Measurements from ENCODE around the gene ABI2. TPM values are rescaled to one million over a fixed set of nuclear protein-coding genes. Genes with fewer than 3 reads are reported as not detected.

Gene ABI2
- total RNA-seq, 1 donor from 2014 or later = 31.7 TPM

DNA sequence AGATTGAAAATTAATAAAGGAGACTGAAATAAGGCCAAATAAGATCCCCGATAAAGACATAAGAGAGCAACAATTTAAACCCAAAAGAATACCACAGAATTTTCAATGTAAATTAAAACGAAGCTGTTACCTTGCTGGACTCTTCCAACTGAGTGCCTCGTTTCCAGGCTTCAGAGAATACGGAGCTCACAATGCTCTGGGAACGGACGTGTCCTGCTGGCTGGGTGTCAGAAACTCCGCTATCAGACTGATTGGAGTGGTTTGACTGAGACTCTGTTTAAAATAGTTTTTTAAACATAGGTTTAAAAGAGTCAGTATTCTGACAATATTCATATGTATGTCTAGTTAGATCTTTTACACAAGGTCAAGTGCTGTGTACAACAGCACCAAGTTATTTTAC lies 116.5 kb downstream of the ABI2 start:
- TF ChIP-seq, protein P1, sequence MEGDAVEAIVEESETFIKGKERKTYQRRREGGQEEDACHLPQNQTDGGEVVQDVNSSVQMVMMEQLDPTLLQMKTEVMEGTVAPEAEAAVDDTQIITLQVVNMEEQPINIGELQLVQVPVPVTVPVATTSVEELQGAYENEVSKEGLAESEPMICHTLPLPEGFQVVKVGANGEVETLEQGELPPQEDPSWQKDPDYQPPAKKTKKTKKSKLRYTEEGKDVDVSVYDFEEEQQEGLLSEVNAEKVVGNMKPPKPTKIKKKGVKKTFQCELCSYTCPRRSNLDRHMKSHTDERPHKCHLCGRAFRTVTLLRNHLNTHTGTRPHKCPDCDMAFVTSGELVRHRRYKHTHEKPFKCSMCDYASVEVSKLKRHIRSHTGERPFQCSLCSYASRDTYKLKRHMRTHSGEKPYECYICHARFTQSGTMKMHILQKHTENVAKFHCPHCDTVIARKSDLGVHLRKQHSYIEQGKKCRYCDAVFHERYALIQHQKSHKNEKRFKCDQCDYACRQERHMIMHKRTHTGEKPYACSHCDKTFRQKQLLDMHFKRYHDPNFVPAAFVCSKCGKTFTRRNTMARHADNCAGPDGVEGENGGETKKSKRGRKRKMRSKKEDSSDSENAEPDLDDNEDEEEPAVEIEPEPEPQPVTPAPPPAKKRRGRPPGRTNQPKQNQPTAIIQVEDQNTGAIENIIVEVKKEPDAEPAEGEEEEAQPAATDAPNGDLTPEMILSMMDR (IDR thresholded peaks at IDR 0.05) = no peak
- Histone ChIP-seq H3K4me3 (no peak overlapping the region), H3K9me3 (no peaks in the 10 kb centered on the region), H3K4me1 (no peaks in the 10 kb centered on the region), H3K36me3 (peaks cover 0 to 66% of the 10 kb centered on the region in 2 donors), H3K27me3 (no peaks in the 10 kb centered on the region), H3K27ac (no peak overlapping the region)
- intact Hi-C loops (cut with DNase I) = no loop called here
- DNase-seq (ENCODE audit: extremely low spot score in 2 of 2) = no peak

GRCh38 chr2:203446071-203446481 lies 117.9 kb downstream of the ABI2 start:
- peaks cover 0 to 68% of the 10 kb centered on the region in 2 donors for H3K36me3 ChIP-seq
- no peak for TF ChIP-seq POLR2AphosphoS5 (IDR thresholded peaks at IDR 0.05; ENCODE audit: insufficient read depth in 1 of 2, low read depth in 1 of 2)
- TF ChIP-seq, protein P1 (IDR thresholded peaks at IDR 0.05) = no peak
- no peak for TF ChIP-seq POLR2A (IDR thresholded peaks at IDR 0.05)
- intact Hi-C loops (cut with DNase I) = no loop called here
- H3K4me1 ChIP-seq = no peaks in the 10 kb centered on the region
- DNase-seq (ENCODE audit: extremely low spot score in 2 of 2) = no peak
- no peaks in the 10 kb centered on the region for H3K27me3 ChIP-seq
- no peak overlapping the region for H3K27ac ChIP-seq
- no peaks in the 10 kb centered on the region for H3K9me3 ChIP-seq
- H3K4me3 ChIP-seq = no peak overlapping the region

DNA sequence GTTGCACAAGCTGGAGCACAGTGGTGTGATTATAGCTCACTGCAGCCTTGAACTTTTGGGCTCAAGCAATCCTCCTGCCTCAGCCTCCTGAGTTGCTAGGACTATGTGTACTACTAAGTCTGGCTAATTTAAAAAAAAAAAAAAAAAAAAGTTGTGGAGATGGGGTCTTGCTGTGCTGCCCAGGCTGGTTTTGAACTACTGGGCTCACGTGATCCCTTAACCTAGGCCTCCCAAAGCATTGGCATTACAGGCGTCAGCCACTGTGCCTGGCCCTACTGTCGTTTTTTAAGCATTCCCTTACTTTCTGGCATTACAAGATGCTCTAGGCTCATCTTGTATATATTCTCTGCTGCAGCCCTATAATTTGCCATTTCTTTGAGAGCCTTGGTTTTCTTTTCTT lies 118.6 kb downstream of the ABI2 start:
- Histone ChIP-seq H3K4me3 (no peak overlapping the region), H3K36me3 (peaks cover 0 to 68% of the 10 kb centered on the region in 2 donors), H3K9me3 (no peaks in the 10 kb centered on the region), H3K27me3 (no peaks in the 10 kb centered on the region), H3K4me1 (no peaks in the 10 kb centered on the region), H3K27ac (no peak overlapping the region)
- intact Hi-C loops (cut with DNase I) = no loop called here
- no peak for DNase-seq (ENCODE audit: extremely low spot score in 2 of 2)
- TF ChIP-seq, protein P1 (IDR thresholded peaks at IDR 0.05) = no peak
- no peak for TF ChIP-seq POLR2AphosphoS5 (IDR thresholded peaks at IDR 0.05; ENCODE audit: insufficient read depth in 1 of 2, low read depth in 1 of 2)
- no peak for TF ChIP-seq POLR2A (IDR thresholded peaks at IDR 0.05)

DNA sequence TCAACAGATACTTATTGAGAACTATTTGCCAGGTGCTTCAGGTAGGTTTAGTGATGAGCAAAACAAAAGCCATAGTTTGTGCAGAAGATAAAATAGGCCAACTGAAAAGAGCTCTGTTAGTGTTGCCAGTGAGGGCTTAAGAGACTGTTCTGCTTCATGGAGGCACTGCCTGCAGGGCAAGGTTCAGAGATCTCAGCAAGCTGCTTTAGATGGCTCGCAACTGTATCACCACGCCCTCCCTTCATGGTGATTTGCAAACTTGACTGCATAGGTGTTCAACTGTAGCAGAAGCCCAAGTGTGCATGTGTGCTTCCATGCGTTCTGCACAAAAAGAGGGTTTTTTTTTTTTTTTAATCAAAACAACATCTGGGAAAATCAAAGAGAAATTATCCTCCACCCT lies 122.4 kb downstream of the ABI2 start:
- no peaks in the 10 kb centered on the region for H3K27me3 ChIP-seq
- no peak overlapping the region for H3K4me3 ChIP-seq
- no peaks in the 10 kb centered on the region for H3K9me3 ChIP-seq
- intact Hi-C loops (cut with DNase I) = no loop called here
- TF ChIP-seq, protein P1 (IDR thresholded peaks at IDR 0.05) = no peak
- TF ChIP-seq POLR2A (IDR thresholded peaks at IDR 0.05) = no peak
- no peak overlapping the region for H3K27ac ChIP-seq
- peaks cover 0 to 42% of the 10 kb centered on the region in 2 donors for H3K36me3 ChIP-seq
- no peaks in the 10 kb centered on the region for H3K4me1 ChIP-seq
- no peak for DNase-seq (ENCODE audit: extremely low spot score in 2 of 2)

- H3K9me3 ChIP-seq = no peaks in the 10 kb centered on the region
- intact Hi-C loops (cut with DNase I) = no loop called here
- no peaks in the 10 kb centered on the region for H3K4me1 ChIP-seq
- H3K27me3 ChIP-seq = no peaks in the 10 kb centered on the region
- no peak overlapping the region for H3K27ac ChIP-seq
- H3K4me3 ChIP-seq = no peak overlapping the region
- peaks cover 0 to 40% of the 10 kb centered on the region in 2 donors for H3K36me3 ChIP-seq
- DNase-seq (ENCODE audit: extremely low spot score in 2 of 2) = no peak
- TF ChIP-seq, protein P1 (IDR thresholded peaks at IDR 0.05) = no peak
- TF ChIP-seq POLR2A (IDR thresholded peaks at IDR 0.05) (no peak), POLR2AphosphoS5 (IDR thresholded peaks at IDR 0.05; ENCODE audit: insufficient read depth in 1 of 2, low read depth in 1 of 2) (no peak)
Observed at GRCh38 chr2:203451011-203451410, 122.8 kb downstream of the ABI2 start.

Measured in vagina (tissue), 2 donors.